NAMALWA (cell line): Measurements from ENCODE around the gene PBX1.

ENCODE experiments used
- DNase-seq: peaks from one replicate; pipeline ENCODE4 v3.0.0-alpha.2; 2015; ENCODE audit warnings: low spot score

Gene PBX1

DNA sequence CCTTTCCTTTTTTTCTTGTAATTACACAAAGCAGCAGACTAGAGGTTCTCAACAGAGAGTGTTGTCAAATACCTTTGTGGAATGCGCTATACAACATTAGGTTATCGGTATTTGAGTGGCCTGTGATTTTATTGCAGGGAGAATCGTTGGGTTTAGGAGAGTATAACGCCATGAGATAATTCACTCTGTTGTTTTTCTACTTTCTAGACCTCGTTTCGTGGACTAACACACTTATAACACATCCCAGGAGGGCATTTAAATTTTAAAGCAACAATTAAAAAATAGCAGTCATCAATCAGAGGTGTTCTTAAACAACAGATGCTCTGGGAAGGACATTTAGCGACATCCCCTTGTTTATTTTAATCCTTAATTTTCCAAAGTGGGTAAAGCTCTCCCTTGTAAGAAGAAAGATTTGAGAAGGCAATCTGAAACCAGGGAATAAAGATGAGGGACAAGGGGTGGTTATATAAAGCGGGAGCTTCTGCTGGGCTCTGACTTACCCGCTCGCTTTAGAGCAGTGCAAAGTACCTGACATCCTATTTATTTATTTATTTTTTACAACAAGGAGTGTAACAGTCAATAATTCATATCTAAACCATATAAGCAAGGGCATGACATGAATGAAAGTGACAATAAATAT is 4.9 kb downstream of the PBX1 start:
- DNase-seq = no peak

GRCh38 chr1:164564378-164564777 is 5.4 kb downstream of the PBX1 start:
- no peak for DNase-seq

DNA sequence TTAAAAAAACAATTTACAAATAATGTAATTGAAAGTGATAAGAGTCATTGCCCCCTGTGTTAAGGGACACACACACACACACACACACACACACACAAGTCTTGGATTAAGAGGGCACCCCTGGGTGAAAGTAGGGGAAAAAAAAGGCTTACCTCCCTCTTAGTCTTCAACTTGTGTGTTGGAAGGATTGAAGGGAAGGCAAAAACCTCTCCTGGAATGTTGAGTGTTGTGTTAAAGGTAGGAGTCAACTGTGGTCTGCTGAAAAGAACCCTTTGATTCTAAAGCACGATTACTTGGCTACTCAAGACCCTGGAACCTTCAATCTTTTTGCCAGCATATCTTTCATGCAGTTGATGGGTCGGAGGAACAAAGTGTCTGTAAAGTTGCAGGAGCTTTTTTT is 6.4 kb downstream of the PBX1 start:
- no peak for DNase-seq

GRCh38 chr1:164567774-164568173 is 8.8 kb downstream of the PBX1 start:
- DNase-seq = no peak

- no peak for DNase-seq
Measured at GRCh38 chr1:164569241-164569640, 10.3 kb downstream of the PBX1 start.

- no peak for DNase-seq
Measured at GRCh38 chr1:164569866-164570265, 10.9 kb downstream of the PBX1 start.

DNA sequence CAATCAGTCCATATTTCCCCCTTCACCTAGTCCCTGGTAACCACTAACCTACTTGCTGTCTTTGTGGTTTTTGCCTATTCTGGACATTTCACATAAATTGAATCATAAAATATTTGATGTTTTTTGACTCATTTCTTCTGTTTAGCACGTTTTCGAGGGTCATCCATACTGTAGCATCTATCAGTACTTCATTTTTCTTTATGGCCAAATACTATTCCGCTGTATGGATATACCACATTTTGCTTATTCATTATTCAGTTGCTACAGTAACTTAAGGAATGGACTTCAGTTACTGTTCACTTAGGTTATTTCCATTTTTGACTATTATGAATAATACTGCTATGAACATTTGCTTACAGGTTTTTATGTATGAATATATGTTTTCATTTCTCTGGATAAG is 12.3 kb downstream of the PBX1 start:
- DNase-seq = no peak

DNA sequence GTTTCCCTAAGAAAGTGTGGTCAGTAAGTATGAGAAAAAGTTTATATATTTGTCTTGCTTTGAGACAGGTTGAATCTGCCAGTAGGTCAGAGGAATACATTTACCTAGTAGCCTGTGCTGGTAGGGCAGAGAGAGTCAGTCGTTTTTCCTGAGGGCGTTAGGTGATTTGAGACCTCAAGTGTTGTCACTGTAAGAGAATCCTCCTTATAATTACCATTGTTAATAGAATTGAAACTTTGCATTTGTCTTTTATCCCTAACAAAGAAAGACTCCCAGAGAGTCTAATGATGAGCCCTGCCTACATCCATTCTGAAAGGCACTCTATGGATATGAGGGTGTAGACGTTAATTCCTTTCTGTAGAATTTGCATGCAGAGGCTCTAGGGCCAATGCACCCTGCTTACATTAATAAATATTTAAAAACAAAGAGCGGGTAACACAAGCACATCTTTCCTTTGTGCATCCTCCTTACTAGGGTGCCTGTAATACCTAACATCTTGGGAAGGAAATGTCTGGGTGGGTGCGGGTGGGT is 16.4 kb downstream of the PBX1 start:
- no peak for DNase-seq

DNA sequence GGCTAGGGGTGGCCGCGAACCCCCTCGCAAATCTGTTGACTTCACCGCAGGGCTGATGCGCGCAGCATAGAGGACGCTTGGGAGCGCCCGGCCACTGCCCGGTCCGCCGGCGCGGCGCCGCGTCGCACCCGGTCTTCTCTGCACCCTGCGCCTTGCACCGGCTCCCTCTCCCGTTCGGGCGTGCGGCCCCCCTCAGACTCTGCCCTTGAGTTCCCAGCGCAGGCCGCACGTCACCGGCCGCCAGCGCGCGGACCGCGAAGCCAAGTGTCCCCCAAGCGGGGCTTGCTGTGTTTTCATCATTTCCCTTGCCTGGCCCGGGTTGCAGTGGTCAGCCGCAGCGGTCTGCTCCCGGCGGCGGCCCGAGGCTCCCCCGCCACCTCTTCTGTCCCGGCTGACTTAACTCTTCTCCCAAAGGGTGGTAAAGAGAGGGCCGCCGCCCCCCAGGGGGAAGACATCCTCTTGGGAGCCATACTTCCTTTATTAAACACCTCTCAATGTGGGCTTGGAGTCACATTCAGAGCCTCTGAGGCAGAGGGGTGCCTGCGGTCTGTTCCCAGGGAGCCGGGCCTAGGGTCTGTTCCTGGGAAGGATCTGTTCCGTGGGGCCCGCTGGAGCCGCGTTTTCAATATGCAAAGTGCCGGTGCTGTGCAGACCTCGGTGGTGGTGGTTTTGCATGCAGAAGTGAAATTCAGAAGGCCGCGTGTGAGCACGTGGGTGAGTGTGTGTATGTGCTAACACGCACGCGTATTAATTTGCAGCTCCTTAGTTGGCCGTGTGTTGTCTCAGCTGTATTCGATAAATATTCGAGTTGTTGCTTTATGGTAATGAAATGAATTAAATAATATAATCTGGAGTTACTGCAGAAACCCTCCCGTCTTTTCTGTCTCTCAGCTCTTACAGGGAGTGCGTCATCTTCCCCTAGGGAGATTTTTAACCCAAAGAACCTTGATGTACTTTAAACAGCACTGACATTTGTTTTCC is 17.6 kb downstream of the PBX1 start:
- DNase-seq = no peak

- no peak for DNase-seq
Measured at GRCh38 chr1:164577291-164577690, 18.3 kb downstream of the PBX1 start.

DNA sequence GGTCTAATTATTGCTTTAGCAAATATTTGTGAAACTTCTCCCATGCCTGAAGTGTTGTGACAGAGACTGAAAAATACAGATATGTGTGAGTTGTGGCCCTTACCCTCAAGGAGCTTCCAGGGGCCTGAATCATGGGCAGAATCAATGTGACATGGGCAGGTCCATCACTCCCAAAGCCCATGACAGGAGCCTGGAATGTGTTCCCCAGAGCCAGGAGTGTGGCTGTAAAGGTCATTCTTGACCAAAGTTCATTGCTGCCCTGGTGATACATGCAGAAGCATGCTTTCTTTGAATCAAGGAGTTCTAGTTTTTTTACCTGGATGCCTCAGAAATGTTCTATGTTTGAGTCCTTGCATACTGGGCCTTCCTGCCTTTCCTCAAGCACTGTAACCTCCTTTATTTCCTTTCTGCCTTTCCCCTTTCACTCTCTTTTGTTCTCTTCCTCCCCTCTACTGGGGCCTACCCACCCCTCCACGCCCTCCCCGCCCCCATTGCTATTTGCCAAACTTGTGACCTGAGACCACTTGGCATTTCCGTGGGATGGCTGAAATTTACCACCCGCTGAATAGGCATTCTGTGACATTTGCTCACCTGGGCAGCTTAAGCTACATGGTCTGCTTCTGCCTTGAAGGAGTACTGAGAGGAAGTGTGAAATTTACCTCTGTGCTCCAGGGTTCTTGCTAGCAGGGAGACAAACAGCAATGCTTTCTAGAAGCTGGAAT is 19.7 kb downstream of the PBX1 start:
- no peak for DNase-seq

- no peak for DNase-seq
Measured at GRCh38 chr1:164579381-164579780, 20.4 kb downstream of the PBX1 start.

DNA sequence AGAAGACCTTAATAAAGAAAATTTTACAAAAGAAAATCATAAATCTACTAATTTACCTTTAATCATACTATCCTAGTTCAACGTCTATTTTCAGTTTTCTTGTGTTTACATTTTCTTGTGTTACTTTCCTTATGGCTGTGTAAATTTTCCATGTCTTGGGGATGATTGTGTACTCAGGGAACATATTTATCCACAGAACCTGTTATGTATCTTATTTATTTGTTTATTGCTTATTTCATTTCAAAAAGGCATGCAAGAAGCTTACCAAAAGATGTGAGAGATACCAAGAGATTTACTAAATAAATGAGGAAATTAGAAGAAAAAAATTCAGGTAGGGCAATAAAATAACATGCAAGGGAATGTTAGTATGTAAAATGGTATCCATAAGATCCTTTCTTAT is 22.8 kb downstream of the PBX1 start:
- no peak for DNase-seq

GRCh38 chr1:164583196-164583595 is 24.2 kb downstream of the PBX1 start:
- DNase-seq = no peak

DNA sequence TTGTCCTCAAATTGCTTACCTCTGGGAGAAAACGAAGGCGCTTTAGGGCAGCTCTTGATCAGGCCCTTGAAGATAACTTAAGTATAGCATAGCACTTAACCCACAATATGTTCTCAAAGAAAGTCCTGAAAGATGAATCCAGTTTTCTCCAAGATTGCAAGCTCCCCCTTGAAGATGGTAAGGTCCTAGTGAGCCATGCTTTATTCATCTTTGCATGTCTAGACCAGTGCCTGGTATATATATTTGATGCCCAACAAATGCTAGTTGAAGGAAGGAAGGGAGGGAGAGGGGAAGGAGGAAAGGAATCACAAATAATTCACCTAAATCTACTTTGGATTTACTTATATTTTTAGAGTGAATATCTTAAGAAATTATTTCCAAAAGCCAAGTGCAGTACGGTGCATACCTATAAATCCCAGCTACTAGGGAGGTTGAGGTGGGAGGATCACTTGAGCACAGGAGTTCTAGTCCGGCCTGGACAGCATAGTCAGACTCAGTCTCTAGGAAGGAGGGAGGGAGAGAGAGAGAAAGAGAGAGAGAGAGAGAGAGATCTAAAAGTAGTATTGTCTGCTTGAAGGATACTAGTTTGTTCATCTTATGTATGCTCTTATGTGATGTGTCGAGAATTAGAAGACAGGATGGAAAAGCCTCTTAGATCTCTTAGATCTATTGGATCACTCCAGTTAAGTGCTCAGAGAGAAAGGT is 25.0 kb downstream of the PBX1 start:
- no peak for DNase-seq

GRCh38 chr1:164586591-164586990 is 27.6 kb downstream of the PBX1 start:
- DNase-seq = no peak

GRCh38 chr1:164587617-164588501 is 28.9 kb downstream of the PBX1 start:
- no peak for DNase-seq

- DNase-seq = no peak
Measured at GRCh38 chr1:164588516-164589341, 29.7 kb downstream of the PBX1 start.

GRCh38 chr1:164589408-164589807 is 30.4 kb downstream of the PBX1 start:
- no peak for DNase-seq

DNA sequence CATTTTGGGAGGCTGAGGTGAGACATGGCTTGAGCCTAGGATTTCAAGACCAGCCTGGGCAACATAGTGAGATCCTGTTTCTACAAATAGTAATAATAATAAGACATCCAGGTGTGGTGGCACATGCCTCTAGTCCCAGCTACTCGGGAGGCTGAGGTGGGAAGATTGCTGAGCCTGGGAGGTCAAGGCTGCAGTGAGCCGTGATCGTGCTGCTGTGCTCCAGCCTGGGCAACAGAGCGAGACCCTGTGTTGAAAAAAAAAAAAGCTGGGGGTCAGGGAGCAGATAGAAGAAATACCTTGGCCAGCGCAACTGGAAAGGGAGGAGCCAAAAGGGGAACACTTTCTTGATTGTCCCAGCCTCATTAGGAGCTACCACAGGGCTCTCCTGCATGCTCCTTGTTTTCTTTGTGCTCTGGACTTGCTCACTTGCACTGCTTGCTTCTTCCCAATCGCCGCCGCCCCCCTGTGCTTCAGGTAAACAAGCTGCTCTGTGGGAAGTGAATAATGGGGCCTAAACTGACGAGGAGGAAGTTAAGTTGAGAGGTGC is 31.1 kb downstream of the PBX1 start:
- no peak for DNase-seq
